NCI-H748 (cell line): ENCODE measurements around the gene MBNL1.

Experiments
- DNase-seq: peaks from one replicate; lab custom pipeline; 2025; ENCODE audit not compliant: unreplicated experiment; lab: John Stamatoyannopoulos, UW

The MBNL1 gene, protein sequence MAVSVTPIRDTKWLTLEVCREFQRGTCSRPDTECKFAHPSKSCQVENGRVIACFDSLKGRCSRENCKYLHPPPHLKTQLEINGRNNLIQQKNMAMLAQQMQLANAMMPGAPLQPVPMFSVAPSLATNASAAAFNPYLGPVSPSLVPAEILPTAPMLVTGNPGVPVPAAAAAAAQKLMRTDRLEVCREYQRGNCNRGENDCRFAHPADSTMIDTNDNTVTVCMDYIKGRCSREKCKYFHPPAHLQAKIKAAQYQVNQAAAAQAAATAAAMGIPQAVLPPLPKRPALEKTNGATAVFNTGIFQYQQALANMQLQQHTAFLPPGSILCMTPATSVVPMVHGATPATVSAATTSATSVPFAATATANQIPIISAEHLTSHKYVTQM

DNA sequence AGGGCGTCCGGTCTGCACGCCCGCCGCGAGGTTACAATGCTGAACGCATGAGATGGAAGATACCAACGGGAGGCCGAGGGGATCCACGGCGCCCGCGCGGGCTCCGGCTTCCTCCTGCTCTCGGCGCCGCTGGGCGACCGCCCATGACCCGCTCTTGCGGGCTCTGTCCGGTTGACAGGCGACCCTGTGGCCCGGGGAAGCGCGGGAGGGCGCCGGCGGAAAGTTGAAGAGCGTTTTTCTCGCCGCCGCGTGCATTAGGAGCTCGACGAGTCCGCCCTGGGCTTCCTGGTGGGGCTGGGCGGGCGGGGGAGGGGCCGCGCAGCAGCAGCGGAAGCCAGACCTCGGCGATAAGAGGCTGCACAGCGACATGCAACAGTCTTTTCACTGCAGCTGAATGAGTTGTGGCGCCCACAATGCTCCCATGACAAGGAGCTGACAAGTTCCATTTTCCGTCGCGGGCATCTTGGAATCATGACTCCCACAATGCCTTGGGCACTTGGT, at the start of gene MBNL1:
Gene MBNL1, plus strand, starts transcription at position 375 of the 501 bp plus-strand sequence. CDS start 31,265 bp downstream, outside the sequence.
- peak; percentile 82 for DNase-seq

DNA sequence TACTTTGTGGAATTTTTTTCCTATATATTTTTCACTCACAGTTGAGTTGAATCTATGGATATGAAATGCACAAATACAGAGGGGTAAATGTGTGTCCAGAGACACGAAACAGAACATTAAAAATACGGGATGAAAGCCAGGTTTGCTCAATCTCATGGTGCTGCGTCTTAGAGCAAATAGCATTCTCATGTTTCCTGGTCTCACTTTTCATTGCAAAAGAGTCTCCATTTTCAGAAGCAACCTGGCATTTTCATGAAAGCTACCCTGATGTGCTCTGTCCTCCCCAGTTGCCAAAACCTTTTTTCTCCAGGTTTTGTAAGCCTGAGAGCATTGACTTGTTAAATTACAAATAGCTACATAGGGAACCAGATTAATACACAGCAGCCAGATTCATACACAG, 49.5 kb upstream of the MBNL1 start:
- DNase-seq = no peak

DNA sequence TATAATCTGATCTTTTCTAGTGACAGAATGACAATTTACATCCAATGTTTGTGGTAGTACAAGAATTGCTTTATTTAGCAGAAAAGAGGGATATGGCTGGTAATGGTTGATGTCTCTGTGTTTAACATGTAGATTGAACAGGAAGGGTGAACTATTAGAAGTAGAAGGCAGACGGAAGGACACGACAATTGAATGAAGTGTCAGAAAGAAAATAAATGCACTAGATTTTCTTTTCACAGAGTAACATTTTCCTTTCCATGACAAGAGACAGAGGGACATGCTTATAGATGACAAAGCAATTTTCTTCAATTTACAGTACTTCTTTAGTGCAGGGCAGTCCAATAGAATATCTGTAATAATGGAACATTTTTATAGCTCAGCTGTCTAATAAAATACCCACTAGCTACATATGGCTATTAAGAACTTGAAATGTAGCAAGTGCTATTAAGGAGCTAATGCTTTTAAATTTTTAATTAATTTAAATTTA, 48.9 kb upstream of the MBNL1 start:
- no peak for DNase-seq

DNA sequence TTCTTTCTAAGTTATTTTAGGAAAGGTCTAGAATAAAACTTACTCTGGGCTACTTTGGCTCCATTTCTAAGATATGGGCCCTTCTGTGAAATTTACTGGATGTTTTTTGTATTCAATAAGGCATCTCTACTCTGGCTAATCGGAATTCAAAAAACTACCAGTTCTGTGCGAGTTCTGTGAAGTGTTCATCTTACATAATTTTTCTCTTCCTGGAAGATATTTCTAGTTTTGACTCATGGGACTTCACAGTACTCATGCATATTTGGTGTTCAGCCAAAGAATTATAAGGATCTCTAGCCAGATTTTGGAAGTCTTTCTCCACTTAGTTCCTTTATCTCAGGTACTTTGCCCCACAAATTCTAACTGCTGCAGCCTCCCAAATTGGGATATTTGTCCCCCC, 46.4 kb upstream of the MBNL1 start:
- DNase-seq = no peak

DNA sequence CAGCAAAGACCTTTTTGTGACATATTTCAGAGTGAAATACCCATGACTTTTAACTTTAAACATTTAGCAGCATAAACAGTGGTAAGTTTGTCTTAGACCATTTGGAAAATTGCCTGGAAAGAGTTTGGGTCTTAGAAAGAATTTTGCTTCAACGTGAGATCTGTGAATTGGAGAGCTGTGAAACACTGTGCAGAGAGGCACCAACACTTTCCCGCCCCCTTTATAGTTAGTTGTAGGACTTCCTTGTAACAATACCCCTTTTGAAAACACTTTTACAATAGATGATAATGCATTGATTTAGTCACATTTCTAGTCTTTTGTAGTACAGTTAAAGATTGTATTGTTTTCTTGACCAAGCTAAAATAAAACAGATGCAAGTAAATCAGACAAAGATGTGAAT, 43.5 kb upstream of the MBNL1 start:
- DNase-seq = no peak

DNA sequence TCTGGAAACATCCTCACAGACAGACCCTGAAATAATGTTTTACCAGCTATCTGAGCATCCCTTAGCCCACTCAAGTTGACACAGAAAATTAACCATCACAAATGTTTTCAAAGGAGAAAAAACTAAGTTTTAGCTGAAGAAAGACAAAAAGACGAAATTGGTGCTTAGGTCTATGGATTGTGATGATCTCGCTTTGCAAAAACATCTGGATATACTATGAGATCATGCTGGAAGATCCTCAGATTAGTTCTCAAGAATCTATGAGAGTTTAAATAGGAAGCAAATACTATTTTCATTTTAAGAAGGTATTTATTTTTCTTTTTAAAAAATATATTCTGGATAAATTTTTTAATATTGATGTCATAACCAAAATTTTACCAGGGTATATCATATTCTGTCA, 42.6 kb upstream of the MBNL1 start:
- no peak for DNase-seq

DNA sequence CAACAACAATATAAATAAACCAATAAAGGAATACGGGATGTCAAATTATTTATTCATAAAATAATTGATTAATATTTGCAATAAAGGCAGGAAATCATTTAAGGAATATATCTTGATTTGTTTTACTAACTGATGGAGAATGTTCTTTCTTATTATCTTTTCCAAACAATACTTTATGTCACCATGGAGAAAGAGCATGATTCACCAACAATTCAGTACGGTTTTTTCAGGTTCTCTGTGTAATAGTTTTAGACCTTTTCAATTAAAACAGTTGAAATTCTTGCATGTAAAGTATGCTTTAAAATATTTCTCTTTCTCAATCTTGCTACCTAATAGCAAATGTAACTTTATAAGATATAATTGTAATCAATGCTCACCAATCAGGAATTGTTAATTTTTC, 41.7 kb upstream of the MBNL1 start:
- DNase-seq = no peak

DNA sequence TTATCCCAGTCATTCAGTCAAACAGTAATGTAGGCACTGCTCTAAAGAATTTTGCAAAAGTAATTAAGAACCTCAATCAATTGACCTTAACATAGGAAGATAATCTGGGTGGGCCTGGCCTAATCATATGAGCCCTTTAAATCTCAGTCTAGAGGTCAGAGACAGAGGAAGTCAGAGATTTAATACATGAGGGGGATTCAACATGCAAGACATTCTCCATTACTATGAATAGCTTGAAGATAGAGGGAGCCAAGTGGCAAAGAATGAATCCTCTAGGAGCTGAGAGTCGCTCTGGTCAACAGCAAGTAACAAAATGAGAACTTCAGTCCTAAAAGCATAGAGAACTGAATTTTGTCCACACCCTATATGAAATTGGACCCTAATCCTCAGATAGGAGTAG, 39.0 kb upstream of the MBNL1 start:
- no peak for DNase-seq

DNA sequence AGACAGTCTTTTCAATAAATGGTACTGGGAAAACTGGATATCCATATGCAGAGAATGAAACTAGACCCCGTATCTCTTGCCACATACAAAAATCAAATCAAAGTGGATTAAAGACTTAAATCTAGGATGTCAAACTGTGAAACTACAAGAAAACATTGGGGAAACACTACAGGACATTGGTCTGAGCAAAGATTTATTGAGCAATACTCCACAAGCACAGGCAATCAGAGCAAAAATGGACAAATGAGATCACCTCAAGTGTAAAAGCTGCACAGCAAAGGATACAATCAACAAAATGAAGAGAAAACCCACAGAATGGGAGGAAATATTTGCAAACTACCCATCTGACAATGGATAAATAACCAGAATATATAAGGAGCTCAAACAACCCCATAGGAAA, 38.4 kb upstream of the MBNL1 start:
- no peak for DNase-seq

DNA sequence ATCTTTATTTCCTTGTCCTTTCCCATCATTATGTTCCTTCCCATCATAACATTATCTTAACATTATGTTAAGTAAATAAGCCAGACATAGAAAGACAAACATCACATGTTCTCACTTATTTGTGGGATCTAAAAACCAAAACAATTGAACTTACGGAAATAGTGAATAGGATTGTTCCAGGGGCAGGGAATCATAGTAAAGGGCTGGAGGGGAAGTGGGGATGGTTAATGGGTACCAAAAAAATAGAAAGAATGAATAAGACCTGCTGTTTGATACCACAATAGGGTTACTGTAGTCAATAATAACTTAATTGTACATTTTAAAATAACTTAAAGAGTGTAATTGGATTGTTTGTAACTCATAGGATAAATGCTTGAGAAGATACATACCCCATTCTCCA, 36.7 kb upstream of the MBNL1 start:
- DNase-seq = no peak

DNA sequence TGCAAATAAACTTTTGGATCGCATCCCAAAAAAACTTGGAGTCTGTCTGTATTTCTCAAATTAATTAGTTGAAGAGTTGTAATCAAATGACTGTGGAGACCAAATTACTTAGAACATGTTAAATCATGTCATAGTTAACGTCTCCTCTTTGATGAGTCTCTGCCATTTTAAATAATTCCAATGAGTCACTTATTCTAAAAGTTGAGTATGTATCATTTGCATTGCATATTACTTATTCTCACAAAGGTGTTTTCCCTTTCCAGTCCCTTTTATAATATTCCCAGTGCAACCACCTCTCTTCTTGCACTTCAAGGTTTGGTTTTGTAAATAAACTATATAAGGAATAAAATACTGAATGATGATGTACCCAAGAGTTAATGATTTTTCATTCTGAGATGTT, 36.0 kb upstream of the MBNL1 start:
- no peak for DNase-seq

DNA sequence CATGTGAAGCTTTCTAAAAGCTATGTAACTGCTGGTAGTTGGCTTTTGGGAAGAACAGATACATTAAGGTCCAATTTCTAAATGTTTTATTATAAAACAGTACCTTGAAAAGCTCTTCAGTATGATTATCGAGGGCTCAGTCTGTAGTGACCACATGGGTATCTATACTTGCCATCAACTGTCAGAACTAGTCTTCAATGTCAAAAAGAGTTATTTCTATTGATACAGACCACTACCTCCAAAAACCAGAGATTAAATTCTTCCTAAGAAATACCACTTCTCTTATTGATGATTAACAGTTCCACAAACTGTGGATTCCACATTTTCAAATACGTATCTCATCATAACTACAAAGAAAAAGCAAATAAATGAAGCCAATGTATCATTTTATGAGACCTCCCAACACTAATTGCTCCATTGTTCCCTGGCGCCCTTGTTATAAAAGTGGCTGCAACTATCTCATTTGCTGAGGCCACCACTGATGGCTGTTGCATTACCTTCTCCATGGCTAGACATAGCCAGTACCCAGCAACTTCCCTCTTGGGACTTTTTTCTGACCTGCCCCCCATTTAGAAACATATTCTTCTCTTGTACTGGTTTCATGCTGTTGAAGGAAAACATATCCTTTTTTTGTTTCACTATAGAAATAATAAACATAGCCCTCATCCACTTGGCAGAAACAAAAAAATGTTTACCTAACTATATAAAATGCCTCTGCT, 33.9 kb upstream of the MBNL1 start:
- DNase-seq = no peak

DNA sequence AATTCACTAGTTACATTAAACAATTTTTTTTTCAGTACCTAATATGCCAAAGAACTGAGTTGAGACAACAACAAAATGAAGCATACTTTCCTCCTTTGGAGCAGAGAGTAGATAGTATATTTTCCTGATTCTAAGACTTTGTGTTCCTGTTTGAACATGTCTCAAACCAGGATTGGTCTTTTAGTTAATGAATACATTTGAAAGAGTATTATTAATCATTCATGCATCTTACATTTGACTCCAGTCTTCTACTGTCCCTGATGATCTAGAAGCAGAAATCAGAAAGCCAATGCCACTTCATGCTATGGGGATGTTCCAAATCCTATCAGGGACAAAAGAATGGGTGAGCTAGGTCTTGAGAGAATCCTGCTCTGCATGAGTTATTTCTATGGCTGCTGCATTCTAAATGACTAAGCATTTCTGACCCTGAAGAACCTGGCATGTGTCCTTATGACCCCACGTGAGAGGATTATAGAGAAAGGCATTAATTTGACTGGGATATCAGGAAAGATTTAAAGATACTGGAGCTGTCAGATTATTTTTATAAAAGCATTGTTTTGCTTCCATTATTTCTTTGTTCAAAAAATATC, 32.9 kb upstream of the MBNL1 start:
- no peak for DNase-seq

DNA sequence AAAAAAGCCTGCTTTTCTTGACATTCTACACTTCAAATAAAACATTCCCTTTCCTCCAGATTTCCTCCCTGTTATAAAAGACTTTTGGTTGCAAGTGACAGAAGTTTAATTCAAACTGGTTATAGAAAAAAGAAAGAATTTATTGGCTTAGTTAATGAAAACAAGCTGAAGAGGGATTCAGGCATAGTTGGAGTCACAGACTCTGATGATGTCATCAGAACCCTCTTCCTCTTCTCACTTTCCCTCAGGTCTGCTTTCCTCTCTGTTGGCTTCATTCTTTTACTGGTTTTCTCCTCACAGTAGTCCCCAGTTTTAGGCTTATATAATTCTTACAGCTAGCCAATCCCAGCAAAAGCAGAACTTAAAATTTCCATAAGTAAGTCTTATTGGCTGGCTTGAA, 32.0 kb upstream of the MBNL1 start:
- no peak for DNase-seq

DNA sequence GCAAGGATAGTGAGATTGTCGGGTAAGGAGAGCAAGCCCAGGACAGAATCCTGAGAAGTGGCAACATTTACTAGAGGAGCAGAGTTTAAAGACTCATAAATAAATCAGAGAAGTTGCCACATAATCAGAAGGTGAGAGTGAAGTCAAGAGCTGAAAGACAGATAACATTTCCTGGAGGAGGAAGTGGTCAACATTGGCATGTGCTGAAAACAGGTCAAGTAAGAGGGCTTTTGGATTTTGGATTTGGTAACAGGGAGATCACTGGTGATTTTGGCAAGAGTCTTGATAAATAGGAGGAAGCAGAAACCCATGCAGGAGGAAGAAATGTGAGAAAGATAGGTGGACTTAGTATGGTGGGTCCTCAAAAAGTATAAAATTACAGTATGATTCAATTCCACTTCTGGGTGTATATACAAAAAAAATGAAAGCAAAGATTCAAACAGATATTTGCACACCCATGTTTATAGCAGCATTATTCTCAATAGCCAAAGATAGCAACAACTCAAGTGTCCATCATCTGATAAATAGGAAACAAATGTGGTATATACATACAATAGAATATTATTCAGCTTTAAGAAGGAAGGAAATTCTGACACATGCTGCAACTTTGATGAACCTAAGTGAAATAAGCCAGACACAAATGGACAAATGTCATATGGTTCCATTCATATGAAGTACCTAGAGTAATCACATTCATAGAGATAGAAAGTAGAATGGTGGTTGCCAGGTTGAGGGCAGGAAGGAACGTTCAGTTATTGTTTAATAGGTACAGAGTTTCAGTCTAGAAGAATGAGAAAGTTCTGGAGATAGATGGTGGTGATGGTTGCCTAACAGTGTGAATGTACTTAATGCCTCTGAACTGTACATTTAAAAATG, 27.3 kb upstream of the MBNL1 start:
- DNase-seq = no peak

DNA sequence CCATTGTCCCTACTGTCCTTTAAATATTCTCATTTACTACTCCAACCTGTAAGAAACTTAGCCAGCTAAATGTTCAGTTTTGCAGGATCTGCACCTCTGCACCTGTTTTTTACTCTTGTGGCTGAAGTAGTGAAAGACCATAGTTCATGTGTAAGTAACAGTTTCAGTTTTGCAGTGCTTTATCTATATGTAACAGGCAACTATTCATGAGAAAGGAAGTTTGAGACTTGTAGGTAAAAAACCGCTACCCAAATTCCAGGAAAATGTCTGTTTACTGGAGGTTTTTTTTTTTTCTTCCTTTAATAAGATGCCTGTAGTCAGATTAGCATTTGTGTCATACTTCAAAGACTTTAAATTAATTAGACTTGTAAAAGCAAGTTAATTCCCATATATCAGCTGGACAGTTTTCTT, 25.4 kb upstream of the MBNL1 start:
- DNase-seq = no peak

DNA sequence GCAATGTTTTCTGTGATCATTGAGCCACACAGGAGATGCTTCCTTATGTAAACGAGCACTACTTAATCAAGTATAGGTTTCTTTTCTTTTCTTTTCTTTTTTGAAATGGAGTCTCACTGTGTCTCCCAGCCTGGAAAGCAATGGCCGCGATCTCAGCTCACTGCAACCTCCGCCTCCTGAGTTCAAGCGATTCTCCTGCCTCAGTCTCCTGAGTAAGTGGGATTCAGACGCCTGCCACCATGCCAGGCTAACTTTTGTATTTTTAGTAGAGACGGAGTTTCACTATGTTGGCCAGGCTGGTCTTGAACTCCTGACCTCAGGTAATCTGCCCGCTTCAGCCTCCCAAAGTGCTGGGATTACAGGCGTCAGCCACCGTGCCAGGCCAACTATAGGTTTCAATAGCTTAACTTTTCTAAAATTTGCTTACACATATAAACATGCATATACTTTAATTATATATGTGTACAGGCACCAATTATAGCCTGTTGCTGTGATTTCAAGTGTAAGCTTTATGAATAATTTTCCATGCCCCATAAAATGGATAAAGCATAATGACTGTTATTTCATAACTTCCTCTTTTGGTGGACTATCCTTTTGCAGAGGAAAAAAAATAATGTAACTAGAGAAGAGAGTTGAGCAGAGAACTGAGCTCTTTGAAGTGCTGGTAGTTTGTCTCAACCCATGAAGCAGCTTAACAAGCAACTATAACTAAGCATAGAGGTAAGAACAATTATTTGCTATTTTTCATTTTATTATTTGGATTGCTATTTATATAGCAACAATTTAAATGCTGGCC, 24.8 kb upstream of the MBNL1 start:
- no peak for DNase-seq

DNA sequence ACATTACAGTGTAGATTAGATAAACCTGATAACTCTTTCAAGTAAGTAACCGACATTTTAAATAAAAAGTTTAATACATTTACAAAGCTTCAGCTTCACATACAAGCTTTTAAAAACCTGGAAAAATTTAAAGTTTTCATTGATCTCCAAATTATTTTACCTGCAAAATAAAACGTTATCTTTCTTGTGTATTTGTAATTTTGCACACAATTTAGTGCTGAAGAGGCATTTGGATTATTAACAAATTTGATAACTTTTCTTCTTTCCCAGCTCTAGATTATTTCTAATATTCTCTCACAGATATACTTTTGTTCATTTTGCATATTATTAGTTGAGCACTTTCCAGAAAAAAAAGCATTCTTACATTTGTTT, 24.2 kb upstream of the MBNL1 start:
- DNase-seq = no peak

DNA sequence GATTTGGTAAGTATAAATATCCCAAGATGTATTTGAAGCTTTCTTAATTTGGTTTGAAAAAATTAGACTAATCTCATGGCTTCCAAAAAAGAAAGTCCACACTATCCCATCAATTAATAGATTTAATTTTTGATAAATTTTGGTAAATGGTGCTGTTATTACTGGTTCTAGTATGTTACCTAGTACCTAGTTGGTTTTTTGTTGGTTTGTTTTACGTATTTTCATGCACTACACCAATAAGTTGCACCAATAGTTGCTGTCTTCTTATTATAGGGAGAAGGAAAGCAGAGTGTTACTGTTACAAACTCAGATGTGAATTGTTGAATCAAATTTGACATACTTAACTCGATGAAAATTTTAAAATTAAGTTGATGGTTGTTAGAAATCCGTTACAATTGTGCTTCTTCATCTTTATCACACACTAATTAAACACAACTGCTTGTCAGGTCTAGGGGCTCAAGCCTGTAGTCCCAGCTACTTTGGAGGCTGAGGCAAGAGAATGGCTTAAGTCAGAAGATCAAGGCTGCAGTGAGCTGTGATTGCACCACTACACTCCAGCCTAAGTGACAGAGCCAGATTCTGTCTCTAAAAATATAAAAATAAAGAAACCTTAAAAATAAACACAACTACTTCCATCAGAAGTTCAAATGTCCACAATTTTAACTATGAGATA, 23.1 kb upstream of the MBNL1 start:
- DNase-seq = no peak

DNA sequence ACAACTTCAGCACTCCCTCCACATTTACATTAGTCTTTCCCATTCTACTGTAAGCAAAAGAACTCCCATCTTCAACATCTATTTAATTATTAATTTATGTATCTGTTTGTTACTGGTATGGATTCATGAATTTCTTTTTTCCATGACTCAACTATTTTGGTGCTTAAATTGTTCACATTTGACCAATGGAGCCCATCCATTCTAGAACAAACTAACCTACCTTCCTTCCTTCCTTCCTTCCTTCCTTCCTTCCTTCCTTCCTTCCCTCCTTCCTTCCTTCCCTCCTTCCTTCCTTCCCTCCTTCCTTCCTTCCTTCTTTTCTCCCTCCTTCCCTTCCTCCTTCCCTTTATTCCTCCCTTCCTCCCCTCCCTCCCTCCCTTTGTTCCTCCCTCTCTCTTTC, 16.8 kb upstream of the MBNL1 start:
- no peak for DNase-seq
